Measurements from ENCODE around the gene DSTYK.
A peak's percentile ranks its signal among the peaks of the same experiment; 100 is the strongest.

Gene DSTYK

DNA sequence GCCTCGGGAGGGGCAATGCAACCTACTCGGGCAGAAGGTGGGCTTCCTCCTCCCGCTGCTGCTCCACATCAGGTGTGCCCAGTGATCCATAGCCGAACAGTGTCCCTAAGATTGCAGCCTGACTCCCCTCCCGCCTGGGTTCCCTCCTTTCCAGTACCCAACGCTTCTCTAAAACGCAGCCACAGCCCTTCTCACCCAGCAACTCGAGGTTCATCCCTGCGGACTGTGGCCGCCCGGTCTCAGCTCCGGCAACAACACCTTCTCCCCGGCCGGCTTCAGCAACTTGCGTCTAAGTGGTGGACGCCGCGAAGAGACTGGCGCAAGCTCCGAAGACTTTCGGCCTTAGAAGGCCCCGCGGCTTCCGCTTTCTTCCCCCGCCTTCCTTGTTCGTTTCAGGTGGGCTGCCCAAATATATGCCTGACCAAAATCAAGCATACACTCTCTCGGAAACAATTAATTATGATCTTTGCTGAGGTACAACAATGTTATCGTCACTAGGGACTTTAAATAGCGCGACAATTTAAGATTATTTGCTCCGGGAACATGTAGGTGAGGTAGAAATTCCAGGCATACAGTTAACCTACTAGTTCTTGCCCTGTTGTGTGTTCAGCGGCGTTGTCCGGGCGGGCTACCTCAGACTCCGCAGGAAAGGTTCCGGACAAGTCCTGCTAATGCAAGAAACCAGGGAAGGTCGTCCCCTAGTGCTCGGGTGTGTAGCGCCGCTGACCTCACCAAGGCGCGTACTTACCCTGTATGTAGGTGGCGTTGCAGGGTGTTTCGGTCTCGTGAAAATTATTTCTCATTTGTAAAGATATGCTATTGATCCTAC lies 89.6 kb downstream of the DSTYK start, which contains the start of gene RBBP5:
Gene RBBP5 (minus strand): TSS at position 319 of the 829 bp plus-strand sequence. CDS start 105 bp downstream, at position 214.
- peak; percentile 74 to 93 (median 88) for DNase-seq

- DNase-seq: no peak
Observed at GRCh38 chr1:205118752-205119151, 92.8 kb downstream of the DSTYK start.

DNA sequence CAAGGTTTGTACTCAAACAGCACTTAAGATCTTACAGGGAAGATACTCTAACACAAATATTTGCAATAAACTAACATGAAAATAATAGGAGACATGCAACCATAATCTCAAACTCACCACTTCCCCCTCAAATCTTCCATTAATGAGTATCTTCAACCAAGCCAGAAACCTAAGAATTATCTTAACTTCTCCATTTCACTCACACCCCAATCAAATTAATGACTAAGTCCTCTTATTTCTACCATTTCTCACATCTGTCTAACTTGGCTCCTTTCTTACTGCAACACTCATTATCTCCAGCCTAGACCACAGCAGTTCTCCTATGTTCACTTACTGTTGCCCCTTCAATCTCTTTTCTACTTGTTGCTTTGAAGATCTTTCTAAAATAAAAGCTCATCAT lies 100.1 kb downstream of the DSTYK start:
- no peak for DNase-seq

DNA sequence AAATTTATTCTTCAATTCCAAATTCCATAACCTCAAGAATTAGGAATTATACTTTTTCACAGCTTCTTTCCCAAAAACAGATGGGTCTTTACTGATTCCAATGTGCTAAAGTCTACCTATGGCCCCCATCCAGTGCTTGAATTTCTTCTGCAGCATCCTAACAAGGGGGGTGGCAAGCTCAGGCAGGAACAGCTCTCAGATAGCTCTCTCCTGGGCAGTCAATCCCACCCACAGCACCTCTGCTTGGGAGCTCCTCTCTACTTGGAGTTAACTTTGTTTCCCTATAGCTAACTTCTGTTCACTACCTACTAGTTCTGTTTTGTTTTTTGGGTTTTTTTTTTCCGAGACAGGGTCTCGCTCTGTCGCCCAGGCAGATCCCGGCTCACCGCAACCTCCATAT lies 101.8 kb downstream of the DSTYK start:
- no peak for DNase-seq

DNA sequence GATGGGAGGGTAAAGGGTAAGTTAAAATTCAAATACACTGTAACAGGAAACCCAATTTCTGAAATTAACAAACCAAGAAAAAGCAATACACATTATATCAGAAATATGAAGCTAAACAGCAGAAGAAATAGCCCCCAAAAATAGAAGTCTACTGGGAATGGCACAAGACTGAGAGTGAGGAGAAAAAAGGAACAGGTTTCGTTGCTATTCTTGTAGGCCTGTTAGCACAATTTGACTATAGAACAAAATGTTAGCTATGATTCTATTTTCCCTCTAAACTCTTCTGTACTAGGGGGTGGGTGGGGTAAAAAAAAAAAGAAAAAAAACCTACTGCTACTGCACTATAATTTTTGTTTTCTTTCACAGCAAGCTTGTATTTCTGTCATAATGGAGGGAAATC lies 102.2 kb downstream of the DSTYK start:
- no peak for DNase-seq

DNA sequence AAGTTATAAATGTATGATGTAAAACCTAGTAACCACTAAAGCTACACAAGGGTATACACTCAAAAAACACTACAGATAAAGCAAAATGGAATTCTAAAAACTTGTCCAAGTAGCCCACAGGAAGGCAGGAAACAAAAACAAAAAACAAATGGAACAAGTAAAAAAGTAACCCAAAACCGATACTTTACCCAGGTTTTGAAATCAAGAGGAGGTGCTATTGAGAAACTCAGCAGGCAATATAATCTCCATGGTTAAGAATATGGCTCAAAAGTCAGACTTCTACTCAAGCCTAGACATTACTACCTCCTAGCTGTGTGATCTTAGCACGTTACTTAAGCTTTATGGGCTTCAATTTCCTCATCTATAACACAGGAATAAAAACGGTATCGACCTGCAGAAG lies 103.0 kb downstream of the DSTYK start:
- DNase-seq: no peak

DNA sequence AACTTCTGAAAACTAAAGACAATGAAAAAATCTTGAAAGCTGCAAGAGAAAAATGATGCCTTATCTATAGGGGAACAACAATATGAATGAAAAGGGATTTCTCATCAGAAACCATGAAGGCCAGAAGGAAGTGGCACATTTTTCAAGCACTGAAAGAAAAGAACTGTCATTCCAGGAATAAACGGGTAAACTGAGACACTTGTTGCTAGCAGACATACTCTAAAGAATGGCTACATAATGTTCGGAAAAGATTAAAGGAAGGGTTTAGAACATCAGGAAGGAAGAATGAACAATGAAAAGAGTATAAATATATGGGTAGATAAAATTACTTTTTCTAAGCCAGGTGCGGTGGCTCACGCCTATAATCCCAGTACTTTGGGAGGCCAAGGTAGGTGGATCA lies 104.2 kb downstream of the DSTYK start:
- DNase-seq: no peak

- no peak for DNase-seq
Observed at GRCh38 chr1:205102404-205102803, 109.1 kb downstream of the DSTYK start.

- DNase-seq: no peak
Observed at GRCh38 chr1:205098242-205098641, 113.3 kb downstream of the DSTYK start.

DNA sequence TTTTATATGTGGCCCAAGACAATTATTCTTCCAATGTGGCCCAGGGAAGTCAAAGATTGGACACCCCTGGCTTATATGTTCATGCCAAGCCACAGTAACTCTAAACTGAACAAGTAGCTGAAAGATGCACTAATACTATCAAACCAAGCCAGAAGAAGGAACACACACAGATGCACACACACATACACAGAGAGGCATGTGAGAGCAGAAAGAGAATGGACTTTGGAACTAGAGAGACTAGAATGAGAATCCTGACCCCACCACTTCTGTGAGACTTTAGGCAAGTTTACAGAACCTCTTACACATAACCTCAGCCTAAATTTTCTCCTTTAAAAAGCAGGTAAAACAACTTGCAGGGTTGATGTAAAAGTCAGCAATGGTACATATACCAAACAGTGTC lies 116.1 kb downstream of the DSTYK start:
- no peak for DNase-seq
